GM12872 (cell line): ENCODE measurements around the gene RNF157.

Experiments
- CTCF ChIP-seq: IDR thresholded peaks from 3 replicates; pipeline ENCODE4 v1.5.1; 2011; ENCODE audit warnings: low read depth, mild to moderate bottlenecking, low read length, moderate library complexity; ENCODE audit not compliant: insufficient read depth

RNF157 gene

DNA sequence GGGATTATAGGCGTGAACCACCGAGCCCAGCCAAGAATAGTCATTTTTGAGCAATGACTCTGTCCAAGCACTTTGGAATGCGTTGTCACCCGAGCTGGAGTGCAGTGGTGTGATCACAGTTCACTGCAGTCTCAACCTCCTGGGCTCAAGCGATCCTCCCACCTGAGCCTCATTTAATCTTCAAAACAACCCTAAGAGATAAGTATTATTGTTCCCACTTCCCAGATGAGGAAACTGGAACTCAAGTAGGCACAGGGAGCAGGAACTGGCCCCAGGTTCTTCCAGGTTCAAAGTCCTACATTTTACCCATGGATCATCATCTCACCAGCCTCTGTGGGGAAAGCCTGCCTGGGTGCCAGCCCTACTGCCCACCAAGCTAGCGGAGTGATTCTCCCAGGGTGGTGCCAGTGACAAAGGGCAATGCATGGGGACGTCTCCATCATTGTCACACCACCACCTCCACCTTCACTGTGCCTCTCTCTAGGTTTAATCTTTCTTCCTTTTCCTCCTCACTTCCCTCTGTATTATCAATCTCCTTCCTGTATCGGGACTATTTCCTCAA, 11.3 kb upstream of the RNF157 start:
- TF ChIP-seq CTCF = no peak

DNA sequence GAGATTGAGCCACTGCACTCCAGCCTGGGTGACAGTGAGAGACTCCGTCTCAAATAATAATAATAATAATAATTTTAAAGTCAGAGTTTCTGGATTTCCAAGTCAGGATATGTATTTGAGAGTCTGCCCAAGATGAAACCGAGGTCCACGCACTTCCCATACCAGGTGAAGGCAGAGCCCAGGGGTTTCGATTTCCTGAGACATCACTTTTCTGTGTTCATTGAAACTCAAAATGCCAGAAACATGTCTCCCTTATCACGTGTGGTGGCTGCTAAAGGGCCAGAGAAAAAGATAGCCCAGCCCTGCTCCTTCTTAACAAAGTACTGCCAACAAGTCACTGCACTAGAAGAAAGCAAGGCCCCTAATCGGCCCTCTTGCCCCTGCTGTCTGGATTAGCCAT, 9.8 kb upstream of the RNF157 start:
- TF ChIP-seq CTCF = no peak

DNA sequence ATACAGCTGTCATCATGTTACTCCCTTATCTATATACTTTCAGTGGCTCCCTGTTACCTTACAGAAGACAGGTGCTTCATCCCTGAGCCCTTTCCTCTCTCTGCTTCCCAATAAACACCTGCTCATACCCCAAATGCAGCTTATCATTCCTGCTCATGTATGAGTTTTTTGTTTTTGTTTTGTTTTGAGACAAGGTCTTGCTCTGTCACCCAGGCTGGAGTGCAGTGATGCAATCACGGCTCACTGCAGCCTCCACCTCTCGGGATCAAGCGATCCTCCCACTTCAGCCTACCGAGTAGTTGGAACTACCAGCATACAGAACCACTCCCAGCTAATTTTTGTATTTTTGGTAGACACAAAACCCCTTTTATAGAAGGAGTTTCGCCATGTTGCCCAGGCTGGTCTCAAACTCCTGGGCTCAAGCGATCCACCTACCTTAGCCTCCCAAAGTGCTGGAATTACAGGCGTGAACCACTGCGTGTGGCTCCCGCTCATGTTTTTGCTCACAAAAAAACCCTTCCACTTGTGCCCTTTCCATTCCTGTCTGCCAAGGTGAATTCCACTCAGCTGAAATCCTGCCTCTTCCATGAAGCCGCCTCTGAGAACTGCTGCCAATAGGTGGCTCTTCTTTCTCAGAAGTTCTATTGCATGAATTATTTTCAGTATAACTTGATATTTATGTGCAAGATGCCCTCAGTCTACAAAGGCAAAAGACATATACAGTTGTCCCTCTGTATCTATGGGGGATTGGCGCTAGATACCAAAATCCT, 7.9 kb upstream of the RNF157 start:
- TF ChIP-seq CTCF = no peak

DNA sequence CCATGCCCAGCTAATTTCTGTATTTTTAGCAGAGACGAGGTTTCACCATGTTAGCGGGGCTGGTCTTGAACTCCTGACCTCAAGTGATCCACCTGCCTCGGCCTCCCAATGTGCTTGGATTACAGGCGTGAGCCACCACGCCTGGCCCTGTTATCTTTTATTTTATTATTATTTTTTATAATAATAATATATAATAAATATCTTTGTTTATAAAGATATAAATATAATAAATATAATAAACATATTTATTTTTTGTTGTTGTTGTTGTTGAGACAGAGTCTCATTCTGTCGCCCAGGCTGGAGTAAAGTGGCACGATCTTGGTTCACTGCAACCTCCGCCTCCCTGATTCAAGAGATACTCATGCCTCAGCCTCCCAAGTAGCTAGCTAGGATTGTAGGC, 7.0 kb upstream of the RNF157 start:
- TF ChIP-seq CTCF = no peak

- no peak for TF ChIP-seq CTCF
Observed at GRCh38 chr17:76246080-76247066, 6.1 kb upstream of the RNF157 start.

GRCh38 chr17:76243826-76244679, 3.8 kb upstream of the RNF157 start:
- TF ChIP-seq CTCF = no peak
